Endothelial cell of umbilical vein (primary cell): ENCODE results near the gene DLL4.

Experiments used
- CTCF ChIP-seq, 2 donors: IDR thresholded peaks; 1 replicate in 1 of 2; 2 replicates in 1 of 2; pipeline ENCODE4 v1.5.1; 2011; ENCODE audit warnings: low read length in 2 of 2, mild to moderate bottlenecking in 2 of 2, moderate library complexity in 2 of 2, control low read depth in 1 of 2, inconsistent platforms in 1 of 2, low read depth in 1 of 2; ENCODE audit not compliant: insufficient read depth in 1 of 2; ENCODE audit errors: extremely low read depth in 1 of 2
- EZH2 ChIP-seq: IDR thresholded peaks from 2 replicates; pipeline ENCODE4 v1.6.1; 2012; ENCODE audit warnings: borderline replicate concordance, low read depth, mild to moderate bottlenecking, moderate library complexity, low read length, inconsistent platforms; ENCODE audit not compliant: severe bottlenecking
- FOS ChIP-seq: IDR thresholded peaks from 2 replicates; pipeline ENCODE4 v1.6.1; 2011; ENCODE audit warnings: mild to moderate bottlenecking, low read length, moderate library complexity, borderline replicate concordance; ENCODE audit not compliant: insufficient read depth
- GATA2 ChIP-seq: IDR thresholded peaks from 2 replicates; pipeline ENCODE4 v1.7.0; 2011; ENCODE audit warnings: low read depth, mild to moderate bottlenecking, moderate library complexity, mixed read lengths, low read length; ENCODE audit not compliant: insufficient read length, insufficient read depth
- MYC ChIP-seq: IDR thresholded peaks from one replicate; pipeline ENCODE4 v1.6.1; 2011; ENCODE audit warnings: mild to moderate bottlenecking, low read depth, low read length
- POLR2A ChIP-seq: IDR thresholded peaks from 2 replicates; pipeline ENCODE4 v1.6.1; 2012; ENCODE audit warnings: low read depth, mild to moderate bottlenecking, control low read depth, low read length
- POLR2AphosphoS5 ChIP-seq: IDR thresholded peaks from 2 replicates; pipeline ENCODE4 v1.6.1; 2012; ENCODE audit warnings: low read depth, mild to moderate bottlenecking, control low read depth, low read length, moderate library complexity; ENCODE audit not compliant: insufficient read depth
- TF ChIP-seq, protein P1 (sequence below): IDR thresholded peaks from 2 replicates; pipeline ENCODE4 v1.6.1; 2011; ENCODE audit not compliant: insufficient read depth, insufficient read length

DNA sequence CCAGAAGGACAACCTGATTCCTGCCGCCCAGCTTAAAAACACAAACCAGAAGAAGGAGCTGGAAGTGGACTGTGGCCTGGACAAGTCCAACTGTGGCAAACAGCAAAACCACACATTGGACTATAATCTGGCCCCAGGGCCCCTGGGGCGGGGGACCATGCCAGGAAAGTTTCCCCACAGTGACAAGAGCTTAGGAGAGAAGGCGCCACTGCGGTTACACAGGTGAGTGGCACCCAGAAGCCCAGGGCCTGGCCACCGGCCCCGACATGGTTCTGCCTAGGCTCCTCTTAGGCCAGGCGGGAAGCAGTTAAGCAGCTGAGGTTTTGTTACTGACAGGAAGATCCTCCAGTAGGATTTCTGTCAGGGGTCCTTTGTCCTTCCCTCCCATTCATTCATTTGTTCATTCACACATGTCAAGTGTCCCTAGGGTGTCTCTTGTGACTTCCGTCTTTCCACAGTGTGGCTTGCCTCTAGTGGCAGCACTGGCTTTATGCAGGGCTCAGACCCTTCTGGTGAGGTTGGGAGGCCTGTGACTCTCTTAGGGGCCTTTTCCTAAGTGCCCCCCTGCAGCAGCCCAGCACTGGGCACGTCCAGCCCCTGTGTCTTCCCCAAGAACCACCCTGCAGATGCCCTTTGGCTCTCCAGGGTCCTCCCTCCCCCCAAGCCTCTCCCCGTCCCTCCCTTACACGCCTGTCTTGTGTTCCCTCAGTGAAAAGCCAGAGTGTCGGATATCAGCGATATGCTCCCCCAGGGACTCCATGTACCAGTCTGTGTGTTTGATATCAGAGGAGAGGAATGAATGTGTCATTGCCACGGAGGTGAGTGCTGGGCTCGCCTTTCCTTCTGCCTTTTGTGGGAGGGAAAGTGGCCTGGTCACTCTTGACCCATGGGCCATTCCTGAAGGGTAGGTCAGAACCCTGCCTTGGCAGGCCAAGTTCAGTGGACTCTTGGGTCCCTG is 7.8 kb downstream of the DLL4 start:
- TF ChIP-seq CTCF (IDR thresholded peaks at IDR 0.05; ENCODE audit: extremely low read depth in 1 of 2, insufficient read depth in 1 of 2, low read depth in 1 of 2, low read length in 2 of 2) (no peak), POLR2A (no peak), EZH2 (no peak), POLR2AphosphoS5 (no peak), GATA2 (no peak), FOS (no peak), MYC (no peak)
- TF ChIP-seq, protein P1, sequence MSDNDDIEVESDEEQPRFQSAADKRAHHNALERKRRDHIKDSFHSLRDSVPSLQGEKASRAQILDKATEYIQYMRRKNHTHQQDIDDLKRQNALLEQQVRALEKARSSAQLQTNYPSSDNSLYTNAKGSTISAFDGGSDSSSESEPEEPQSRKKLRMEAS = no peak
